ENCODE measurements around the gene CCL26.

GRCh38 chr7:75740846-75741497, 31.0 kb downstream of the CCL26 start:
- TF ChIP-seq POLR2AphosphoS5 (IDR thresholded peaks at IDR 0.05; ENCODE audit: low read depth, low read length) = no peak
- no peak for TF ChIP-seq EGR1 (IDR thresholded peaks at IDR 0.05; ENCODE audit: low read depth)
- TF ChIP-seq, protein P1, sequence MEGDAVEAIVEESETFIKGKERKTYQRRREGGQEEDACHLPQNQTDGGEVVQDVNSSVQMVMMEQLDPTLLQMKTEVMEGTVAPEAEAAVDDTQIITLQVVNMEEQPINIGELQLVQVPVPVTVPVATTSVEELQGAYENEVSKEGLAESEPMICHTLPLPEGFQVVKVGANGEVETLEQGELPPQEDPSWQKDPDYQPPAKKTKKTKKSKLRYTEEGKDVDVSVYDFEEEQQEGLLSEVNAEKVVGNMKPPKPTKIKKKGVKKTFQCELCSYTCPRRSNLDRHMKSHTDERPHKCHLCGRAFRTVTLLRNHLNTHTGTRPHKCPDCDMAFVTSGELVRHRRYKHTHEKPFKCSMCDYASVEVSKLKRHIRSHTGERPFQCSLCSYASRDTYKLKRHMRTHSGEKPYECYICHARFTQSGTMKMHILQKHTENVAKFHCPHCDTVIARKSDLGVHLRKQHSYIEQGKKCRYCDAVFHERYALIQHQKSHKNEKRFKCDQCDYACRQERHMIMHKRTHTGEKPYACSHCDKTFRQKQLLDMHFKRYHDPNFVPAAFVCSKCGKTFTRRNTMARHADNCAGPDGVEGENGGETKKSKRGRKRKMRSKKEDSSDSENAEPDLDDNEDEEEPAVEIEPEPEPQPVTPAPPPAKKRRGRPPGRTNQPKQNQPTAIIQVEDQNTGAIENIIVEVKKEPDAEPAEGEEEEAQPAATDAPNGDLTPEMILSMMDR (IDR thresholded peaks at IDR 0.05 in 2 of 3, conservative IDR thresholded peaks at IDR 0.05 in 1 of 3; ENCODE audit: borderline replicate concordance in 1 of 3, insufficient read depth in 1 of 3, low read depth in 2 of 3, low read length in 2 of 3) = no peak
- no peak for TF ChIP-seq CEBPB (IDR thresholded peaks at IDR 0.05; ENCODE audit: low read depth)
- TF ChIP-seq EZH2phosphoT487 (IDR thresholded peaks at IDR 0.05; ENCODE audit: borderline replicate concordance) = no peak
- no peak for TF ChIP-seq CBX3 (IDR thresholded peaks at IDR 0.05; ENCODE audit: low read depth)
- TF ChIP-seq, protein P2, sequence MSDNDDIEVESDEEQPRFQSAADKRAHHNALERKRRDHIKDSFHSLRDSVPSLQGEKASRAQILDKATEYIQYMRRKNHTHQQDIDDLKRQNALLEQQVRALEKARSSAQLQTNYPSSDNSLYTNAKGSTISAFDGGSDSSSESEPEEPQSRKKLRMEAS (IDR thresholded peaks at IDR 0.05) = no peak
- no peak for TF ChIP-seq EZH2 (IDR thresholded peaks at IDR 0.05)
- TF ChIP-seq REST (IDR thresholded peaks at IDR 0.05; ENCODE audit: low read depth) = no peak
- no peak for TF ChIP-seq POLR2A (IDR thresholded peaks at IDR 0.05; ENCODE audit: borderline replicate concordance, extremely low read depth, insufficient read depth, insufficient read length)
- no peak for TF ChIP-seq SIN3A (IDR thresholded peaks at IDR 0.05; ENCODE audit: low read depth)
- TF ChIP-seq, protein P3, sequence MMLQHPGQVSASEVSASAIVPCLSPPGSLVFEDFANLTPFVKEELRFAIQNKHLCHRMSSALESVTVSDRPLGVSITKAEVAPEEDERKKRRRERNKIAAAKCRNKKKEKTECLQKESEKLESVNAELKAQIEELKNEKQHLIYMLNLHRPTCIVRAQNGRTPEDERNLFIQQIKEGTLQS (IDR thresholded peaks at IDR 0.05) = no peak
